ENCODE data around the gene ADAMTS9.
"Not testable (repeated sequence)": the region's sequence is repeated elsewhere in the genome, so short reads cannot be mapped to it uniquely, and the experiment has no call there.

Gene ADAMTS9

DNA sequence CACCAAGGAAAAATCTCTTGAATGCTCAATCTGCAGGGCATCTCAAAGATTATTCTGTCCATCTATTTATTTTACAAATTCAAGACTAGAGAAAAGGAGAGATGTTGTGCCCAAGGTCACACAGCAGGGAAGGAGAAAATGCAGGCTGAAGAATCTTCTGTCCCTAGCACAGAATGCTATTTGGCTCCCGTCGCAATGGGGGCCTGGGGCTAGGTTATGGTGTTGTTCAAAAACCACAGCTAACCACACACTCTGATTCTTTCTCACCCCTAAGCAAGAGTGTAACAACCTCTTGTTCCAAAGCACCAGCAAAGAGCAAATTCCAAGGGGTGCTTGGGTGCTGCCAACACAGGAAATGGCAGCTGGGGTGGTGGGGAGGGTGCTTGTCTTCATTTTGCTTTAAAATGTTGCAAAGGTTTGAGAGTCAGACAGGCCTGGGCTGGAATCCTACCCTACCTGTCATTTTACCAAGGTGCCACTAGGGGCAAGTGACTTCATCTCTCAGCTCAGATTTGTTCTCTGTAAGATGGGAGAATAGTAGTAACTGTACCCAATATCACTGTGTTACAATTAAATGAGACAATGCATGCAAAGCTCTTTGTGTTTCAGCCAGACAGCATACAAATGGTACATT lies 112.5 kb downstream of the ADAMTS9 start:
- DNase-seq (ENCODE audit: low spot score), result no peak

DNA sequence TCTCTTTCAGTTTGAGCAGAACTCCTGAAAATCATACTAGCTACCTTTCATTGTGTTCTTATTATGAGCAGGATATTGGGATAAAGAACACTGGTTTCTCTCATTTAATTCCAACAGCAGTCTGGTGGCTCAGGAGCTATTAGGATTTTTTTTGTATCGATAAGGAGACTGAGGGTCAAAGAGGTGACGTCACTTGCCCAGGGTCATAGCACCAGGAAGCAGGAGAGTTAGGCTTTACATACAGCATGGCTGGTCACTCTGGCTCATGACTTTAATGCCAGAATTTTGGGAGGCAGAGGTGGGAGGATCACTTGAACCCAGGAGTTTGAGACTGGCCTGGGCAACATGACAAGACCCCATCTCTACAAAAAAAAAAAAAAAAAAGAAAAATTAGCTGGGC lies 113.6 kb downstream of the ADAMTS9 start:
- DNase-seq (ENCODE audit: low spot score), result no peak

DNA sequence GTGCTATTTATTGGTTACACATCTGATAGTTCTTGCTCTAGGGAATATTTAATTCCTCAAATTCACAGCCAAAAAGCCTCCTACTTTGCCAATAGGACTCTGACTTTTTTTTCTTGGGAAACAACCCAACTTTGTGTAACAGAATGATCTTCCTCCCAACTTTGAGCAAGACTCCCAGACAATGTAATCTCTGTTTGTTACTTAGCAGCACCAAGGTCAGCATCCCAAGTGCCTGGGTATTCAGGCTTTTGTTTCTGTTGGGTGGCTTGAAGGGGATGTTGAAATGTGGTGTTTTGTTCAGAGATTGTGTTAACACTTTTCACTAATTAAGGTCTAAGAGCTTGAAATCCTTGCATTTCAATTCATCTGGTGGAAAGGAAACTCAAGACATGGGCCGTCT lies 115.8 kb downstream of the ADAMTS9 start:
- no peak for DNase-seq (ENCODE audit: low spot score)

DNA sequence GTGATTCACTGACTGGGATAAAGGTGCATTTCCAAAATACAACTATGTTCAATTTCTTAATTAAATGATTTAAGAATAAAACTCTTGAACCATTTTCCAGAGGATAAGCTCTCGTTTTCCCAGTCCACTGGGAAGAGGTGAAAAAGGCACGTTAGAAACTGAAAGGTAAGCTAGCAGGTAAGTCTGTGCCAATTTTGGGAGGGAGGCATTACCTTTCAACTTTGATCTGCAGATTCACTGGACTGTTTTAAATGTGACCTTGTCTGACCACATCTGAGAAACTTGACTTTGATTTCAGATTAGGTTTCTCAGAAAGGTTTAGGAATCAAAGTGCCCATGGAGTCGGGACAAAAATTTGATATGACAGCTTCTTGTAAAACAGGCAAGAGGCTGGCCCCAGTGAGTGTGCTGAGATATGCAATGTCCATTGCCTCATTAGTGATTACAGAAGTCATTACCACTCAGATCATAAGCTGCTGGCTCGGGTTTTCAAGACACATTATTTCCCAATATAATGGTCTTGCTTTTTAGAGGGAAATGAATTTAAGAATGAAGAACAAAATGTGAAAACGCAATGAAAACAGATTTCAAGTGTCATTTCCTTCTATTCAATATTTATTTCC lies 118.8 kb downstream of the ADAMTS9 start:
- DNase-seq (ENCODE audit: low spot score), result no peak

DNA sequence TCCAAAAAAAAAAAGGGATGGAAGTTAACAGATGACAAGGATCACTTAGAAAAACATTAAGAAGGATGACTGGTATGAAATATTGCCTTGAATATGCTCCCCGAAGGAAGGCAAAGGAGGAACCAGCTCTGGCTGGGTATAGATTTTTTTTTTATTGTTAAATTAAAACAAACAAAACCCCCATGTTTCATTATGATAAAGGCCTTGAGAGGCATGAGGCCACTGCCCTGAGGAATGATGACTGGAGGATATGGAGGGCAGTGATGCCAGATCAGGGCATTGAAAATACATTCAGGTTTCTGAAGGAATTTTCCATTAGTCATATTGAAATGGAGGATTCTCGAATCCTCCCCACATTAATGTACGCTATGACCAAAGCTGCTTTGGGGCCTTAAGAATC lies 120.9 kb downstream of the ADAMTS9 start:
- DNase-seq (ENCODE audit: low spot score), result no peak

DNA sequence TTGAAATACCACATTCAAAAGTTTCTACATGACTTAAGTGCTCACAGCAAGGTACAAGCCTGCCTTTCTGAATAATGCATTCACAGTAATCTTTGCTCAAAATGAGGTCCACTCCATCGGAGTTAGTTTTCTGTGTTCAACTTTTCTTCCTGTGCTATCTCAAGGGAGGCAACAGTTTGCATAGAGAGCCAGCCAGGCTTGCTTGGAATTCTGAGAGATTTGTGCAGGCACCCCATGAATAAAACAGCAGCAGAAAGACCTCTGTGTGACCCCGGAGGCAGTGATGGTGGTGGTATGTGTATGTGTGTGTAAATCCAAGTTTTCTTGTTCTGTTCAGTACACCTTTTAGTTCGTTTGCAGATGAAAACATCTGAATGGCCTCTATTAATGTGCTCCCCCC lies 124.0 kb downstream of the ADAMTS9 start:
- no peak for DNase-seq (ENCODE audit: low spot score)

DNA sequence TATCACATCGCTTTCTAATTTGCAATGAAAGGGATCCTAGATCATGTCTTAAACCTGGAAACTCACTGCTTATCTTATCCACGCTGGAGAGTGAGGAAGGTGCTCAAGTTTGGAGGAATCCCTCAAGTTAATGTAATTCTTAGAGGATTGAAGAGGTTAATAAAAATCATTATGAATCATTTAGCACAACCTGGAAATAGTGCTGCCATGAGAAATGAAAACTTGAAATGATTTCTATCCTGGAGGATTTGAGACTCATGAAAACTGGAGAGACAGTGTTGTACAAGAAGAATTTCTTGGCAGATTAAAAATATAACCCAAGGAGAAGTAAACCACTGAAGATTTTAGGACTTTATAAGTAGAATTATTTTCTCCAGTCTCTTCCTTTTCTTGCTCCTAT lies 125.9 kb downstream of the ADAMTS9 start:
- DNase-seq (ENCODE audit: low spot score), result no peak

DNA sequence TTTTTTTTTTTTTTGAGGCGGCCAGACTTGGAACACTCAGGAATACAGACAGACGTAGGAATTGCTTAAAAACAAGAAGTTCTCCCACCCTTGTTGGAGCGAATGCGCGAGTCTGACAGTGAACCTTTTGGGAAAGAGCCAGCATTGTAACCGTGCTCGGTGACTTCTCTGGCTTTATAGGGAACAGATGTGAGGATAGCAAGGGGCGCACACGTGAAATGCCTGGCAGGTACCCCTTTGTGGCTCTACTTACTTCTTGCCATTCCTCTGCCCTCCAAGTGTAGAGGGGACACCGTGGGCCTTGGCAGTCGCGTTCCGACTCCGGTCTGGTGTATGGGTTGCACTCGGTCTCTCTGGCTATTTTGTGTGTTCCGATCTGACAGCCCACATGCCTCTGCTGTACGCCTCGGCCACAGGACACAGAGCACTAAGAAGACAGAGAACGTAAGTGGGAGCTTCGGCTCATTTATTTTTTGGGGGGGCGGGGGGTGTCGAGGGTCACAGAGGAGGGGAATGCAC lies 126.4 kb downstream of the ADAMTS9 start:
- no peak for DNase-seq (ENCODE audit: low spot score)

DNA sequence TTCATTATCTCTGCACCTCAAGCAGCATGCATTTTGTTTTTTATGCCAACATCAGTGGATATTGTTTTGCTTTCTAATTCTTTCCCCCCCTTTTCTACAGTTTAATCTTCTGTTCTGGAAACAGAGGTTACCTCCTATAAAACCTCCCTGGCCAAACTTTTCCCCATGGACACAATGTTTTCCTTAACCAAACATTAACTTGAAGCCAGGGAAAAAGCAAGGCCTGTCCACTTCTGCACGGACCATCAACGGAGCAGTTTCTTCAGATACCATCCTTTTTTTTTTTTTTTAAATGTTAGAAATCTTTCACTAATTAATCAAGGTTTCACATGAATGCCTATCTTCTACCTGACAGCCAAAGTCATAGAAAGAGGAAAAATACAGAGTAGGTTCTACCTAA lies 127.0 kb downstream of the ADAMTS9 start:
- DNase-seq (ENCODE audit: low spot score), result no peak

DNA sequence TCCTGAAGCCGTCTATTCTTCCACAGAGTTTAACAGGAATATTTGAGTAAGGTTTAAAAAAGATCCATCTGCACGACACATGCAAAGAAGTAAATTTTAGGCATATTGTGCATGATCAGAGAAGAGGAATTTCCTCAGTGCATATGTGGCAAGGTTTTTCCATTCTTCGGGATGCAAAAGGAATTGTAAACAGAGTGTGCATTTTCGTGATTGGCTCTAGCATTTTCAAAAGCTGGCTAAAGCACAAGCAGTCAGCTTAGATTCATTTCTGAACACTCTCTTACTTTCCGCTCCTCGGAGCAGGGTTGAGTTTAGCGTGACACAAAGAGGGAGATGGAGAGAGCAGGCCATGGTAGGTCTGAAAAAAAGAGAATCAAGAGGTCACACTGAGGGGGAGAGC lies 128.2 kb downstream of the ADAMTS9 start:
- no peak for DNase-seq (ENCODE audit: low spot score)

DNA sequence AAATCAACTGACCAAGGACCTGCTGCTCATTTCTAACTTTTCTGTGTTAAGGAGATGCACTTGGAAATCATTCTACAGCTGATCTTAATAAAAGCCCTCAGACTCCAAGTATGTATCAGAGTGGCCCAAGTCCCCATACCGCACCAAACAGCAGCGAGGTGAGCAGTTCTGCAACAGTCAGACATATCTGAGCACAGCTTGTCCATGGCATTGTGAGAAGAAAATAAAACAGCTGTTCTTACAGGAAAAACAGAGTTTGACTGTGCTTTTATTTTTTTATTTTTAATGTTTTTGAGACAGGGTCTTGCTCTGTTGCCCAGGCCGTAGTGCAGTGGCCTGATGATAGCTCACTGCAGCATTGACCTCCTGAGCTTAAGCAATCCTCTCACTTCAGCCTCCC lies 131.8 kb downstream of the ADAMTS9 start:
- DNase-seq (ENCODE audit: low spot score), result no peak

DNA sequence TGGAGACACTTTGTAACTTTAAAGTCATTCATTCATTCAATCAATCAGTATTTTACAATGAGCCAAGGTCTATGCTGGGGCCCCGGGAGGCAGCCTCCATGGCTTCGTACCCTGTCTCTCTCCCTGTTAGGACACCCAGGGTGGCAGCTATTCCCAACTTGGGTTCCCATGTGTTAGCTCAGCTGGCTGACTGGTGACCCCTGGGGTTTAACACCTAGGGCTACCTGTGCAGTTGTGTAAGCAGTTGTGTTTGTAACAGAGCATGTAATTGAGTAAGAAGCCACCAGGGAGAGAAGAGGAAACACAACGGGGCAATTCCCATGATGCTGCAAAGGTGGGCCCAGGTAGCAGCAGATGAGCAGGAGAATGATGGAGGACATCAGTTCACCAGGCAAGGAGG lies 132.4 kb downstream of the ADAMTS9 start:
- DNase-seq (ENCODE audit: low spot score), result no peak

DNA sequence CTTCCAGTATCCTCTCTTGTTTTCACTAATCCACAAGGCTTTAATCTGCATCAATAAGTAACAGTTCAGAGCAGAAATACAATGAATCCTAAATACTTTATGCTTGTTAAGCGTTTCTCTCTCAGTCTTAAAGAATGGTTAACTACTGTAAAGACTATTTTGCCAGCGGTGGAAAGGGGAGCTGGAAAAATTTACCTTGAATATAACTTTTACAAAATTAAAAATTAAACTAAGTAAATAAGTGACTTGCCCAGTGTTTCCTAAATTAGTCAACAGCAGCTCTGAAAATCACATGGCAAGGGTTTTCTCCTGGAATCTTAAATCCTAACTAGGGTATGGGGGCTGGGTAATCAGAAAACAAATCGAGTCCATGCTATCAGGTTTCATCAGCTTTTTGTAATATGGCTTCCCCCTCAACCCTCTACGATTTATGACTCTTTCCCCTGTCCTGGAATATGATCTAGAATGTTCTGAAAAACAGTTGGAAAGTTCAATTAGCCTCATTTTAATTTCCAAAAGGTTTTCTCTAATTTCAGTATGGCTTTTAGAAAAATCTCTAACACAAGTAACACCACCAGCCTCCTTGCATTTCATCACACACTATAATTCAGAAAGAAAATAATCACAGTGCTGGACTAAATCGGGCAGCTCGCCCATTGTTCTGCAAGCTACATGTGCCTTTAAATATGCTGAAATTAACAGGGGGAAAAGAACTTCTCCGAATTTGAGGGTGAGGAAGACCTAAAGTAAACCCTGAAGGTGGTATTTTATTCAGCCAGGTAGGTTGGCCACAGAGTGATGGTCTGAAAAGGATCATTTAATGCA lies 133.5 kb downstream of the ADAMTS9 start:
- no peak for DNase-seq (ENCODE audit: low spot score)

DNA sequence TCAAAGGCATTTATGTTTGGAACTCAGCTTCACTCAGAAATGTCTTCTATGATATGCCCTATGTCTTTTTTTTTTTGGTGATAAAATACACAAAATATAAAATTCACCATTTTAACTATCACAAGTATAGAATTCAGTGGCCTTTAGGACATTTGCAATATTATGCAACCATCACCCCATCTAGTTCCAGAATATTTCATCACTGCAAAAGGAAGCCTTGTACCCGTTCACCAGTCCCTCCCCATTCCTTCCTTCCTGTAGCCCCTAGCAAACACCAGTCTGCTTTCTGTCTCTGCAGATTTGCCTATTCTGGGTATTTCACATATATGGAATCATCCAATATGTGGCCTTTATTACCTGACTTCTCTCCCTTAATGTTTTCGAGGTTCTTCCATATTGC lies 134.8 kb downstream of the ADAMTS9 start:
- no peak for DNase-seq (ENCODE audit: low spot score)

DNA sequence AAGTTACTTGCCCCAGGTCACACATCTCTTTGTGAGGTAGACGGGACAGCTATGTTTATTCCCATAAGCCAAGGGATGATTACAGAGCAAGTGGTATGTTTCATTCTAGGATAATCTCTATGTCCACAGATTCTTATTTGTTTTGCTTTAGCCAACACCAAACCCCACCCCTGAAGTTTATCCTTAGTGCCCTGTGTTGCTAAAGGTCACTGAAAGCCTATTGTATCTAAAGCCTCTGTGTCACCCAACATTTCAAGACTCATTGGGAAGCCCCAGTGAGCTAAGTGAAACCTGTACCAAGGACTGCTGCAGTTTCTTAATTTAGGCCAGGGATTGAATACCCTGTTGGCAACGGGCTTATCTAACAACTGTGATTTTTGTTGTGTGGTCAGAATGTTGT lies 135.6 kb downstream of the ADAMTS9 start:
- no peak for DNase-seq (ENCODE audit: low spot score)

DNA sequence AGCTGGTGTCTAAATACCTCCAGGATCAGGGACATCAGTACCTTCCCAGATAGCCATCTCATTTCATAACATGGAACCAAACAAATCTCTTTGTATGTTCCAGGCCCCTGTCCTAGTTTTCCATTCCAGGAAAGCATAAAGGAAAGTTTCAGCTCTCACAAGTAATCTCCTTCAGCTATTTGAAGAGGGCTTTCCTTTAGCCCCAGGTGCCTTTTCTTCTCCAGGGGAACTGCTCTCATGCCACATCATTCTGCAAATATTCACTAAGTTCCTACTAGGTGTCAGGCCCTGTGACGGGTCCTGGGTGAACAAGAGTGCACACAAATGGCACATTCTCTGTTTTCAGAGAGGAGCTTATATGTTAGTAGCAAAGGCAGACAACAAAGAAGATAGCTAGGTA lies 136.1 kb downstream of the ADAMTS9 start:
- DNase-seq (ENCODE audit: low spot score), result no peak

DNA sequence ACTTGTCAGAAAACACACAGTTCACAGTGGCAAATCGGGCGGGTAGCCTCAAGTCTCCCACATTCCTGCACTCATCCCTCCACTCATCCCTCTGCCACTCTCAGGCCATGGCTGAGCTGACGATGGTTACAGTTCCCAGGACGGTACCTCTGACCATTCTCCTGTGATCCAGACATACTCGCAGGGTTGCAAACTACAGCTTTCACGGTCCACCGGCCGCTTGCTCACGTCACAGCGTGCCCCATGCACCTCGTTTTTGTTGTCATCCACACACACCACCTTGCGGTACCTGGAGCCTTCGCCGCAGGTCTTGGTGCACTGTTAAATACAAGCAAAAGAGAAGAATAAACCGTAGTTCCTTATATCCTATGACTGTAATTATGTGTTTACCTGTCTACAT lies 137.1 kb downstream of the ADAMTS9 start:
- no peak for DNase-seq (ENCODE audit: low spot score)

DNA sequence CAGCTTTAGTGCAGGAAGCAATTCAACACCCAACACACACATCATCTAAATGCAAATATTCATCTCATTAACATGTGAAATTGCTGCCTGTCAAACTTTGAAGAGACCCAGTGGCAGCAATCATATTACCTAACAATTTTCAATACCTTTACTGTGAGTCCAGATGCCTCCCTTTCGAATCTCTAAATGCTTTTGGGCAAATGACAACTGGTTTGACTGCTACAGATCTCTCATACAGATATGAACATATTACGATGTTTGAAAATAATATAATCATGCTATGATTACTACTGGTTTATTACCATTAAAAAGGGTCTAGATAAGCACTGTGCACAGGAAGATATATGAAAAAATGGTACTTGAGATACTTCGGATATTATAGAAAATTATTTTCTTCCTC lies 137.9 kb downstream of the ADAMTS9 start:
- DNase-seq (ENCODE audit: low spot score), result no peak

DNA sequence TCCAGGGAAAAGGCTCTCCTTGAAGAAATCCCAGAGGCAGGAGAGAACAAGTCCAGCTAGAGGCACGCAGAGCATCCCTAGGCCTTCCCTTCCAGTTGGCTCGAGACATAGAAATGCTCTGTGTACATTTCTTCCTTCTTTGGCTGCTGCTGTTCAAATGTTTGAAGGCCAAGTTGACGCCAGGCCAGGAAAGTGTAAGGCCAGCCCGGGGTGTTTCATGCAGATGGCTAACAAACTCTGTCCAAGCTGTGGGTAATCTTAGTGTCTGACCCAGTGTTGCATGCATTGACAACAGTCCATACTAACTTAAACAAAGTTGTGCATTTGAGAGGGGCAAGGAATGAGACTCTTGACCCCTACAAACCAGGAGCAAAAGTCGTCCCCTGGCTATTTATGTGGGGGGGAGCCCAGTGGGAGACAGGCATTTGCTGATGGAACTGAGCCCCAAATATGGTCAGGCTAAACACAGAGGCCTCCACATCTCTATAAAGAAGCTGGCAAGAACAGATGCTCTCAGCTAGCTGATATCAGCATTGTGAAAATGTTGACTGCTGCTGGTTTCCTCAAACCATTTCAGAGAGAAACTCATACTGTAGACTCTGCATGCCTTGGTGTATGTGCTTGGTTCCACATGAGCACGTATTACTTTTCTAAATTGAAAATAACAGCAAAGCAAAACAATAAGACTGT lies 139.5 kb downstream of the ADAMTS9 start:
- no peak for DNase-seq (ENCODE audit: low spot score)

DNA sequence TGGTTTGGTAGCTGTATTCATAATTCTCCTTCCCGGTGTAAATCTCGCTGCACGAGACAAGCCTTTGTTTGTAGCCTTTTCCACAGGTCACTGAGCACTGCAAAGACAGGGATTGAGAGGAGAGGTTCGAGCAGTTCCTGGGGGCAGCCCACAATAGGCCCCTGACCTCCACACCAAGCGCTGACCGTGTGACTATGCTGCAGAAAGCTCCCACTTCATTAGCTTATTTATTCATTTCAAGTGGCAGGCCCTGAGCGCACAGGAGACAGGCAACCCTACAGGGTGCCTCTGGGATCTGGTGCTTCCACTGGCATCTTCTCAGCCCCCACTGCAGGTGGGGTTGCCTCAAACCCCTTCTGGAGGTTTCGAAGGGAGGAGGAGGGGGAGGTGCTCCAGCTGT lies 140.9 kb downstream of the ADAMTS9 start:
- no peak for DNase-seq (ENCODE audit: low spot score)

DNA sequence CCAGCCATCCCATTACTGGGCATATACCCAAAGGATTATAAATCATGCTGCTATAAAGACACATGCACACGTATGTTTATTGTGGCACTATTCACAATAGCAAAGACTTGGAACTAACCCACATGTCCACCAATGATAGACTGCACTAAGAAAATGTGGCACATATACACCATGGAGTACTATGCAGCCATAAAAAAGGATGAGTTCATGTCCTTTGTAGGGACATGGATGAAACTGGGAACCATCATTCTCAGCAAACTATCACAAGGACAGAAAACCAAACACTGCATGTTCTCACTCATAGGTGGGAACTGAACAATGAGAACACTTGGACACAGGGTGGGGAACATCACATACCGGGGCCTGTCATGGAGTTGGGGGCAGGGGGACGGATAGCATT lies 142.6 kb downstream of the ADAMTS9 start:
- DNase-seq (ENCODE audit: low spot score), result not testable (repeated sequence)

DNA sequence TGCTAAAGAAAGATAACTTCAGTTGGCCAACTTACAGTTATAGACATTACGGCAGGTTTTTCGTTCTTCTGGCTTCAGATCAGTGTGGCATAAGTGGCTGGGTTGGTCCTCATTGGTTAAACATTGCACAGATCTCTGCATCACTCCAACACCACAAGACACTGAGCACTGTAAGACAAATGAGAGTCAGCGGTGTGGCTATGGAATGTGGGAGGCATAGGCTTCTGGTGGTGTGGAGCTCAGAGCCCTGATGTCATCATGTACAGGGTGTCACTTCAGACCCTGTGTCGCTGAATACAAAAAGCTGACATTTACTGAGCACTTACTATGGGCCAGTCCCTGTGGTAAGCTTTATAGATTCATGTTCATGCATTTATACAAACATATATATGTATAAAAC lies 146.0 kb downstream of the ADAMTS9 start:
- no peak for DNase-seq (ENCODE audit: low spot score)

All from CD4-positive, alpha-beta T cell treated with Interleukin-2 at 100 ng/mL for 4 hours (primary cell).